GM18868 (cell line): ENCODE measurements around the gene WWTR1.

Source experiments
- ATAC-seq: cut with Tn5 transposase; IDR thresholded peaks from one replicate; pipeline ENCODE4 v1.9.1; 2021; ENCODE audit warnings: mild to moderate bottlenecking, moderate library complexity; ENCODE audit not compliant: unreplicated experiment

WWTR1 gene

GRCh38 chr3:149571381-149571780 lies 86.4 kb downstream of the WWTR1 start:
- no peak for ATAC-seq

- ATAC-seq, result no peak
Observed at GRCh38 chr3:149570016-149570415, 87.8 kb downstream of the WWTR1 start.

- no peak for ATAC-seq
Observed at GRCh38 chr3:149567381-149567780, 90.4 kb downstream of the WWTR1 start.

GRCh38 chr3:149566292-149566975 lies 91.4 kb downstream of the WWTR1 start:
- ATAC-seq, result no peak

- ATAC-seq, result no peak
Observed at GRCh38 chr3:149564079-149564478, 93.7 kb downstream of the WWTR1 start.

GRCh38 chr3:149563114-149563513 lies 94.7 kb downstream of the WWTR1 start:
- no peak for ATAC-seq

GRCh38 chr3:149560617-149561016 lies 97.2 kb downstream of the WWTR1 start:
- no peak for ATAC-seq

- ATAC-seq, result no peak
Observed at GRCh38 chr3:149560001-149560400, 97.8 kb downstream of the WWTR1 start.

- no peak for ATAC-seq
Observed at GRCh38 chr3:149559525-149559924, 98.3 kb downstream of the WWTR1 start.

GRCh38 chr3:149555927-149556326 lies 101.9 kb downstream of the WWTR1 start:
- no peak for ATAC-seq

GRCh38 chr3:149554826-149555225 lies 103.0 kb downstream of the WWTR1 start:
- no peak for ATAC-seq

- ATAC-seq, result no peak
Observed at GRCh38 chr3:149553781-149554451, 103.9 kb downstream of the WWTR1 start.

- ATAC-seq, result no peak
Observed at GRCh38 chr3:149552700-149553099, 105.1 kb downstream of the WWTR1 start.

- ATAC-seq, result no peak
Observed at GRCh38 chr3:149551500-149551899, 106.3 kb downstream of the WWTR1 start.

- ATAC-seq, result no peak
Observed at GRCh38 chr3:149548669-149549065, 109.2 kb downstream of the WWTR1 start.

- ATAC-seq, result no peak
Observed at GRCh38 chr3:149547954-149548668, 109.7 kb downstream of the WWTR1 start.

GRCh38 chr3:149547413-149547812 lies 110.4 kb downstream of the WWTR1 start:
- no peak for ATAC-seq

- no peak for ATAC-seq
Observed at GRCh38 chr3:149545049-149545448, 112.8 kb downstream of the WWTR1 start.

- ATAC-seq, result no peak
Observed at GRCh38 chr3:149542375-149543312, 115.2 kb downstream of the WWTR1 start.

GRCh38 chr3:149541091-149541491 lies 116.7 kb downstream of the WWTR1 start:
- ATAC-seq, result no peak

GRCh38 chr3:149538371-149538770 lies 119.5 kb downstream of the WWTR1 start:
- no peak for ATAC-seq
